Embryonic facial prominence (tissue), 1 donor: ENCODE results near the gene WT1.

Experiments
- DNase-seq: peaks from one replicate; pipeline ENCODE4 v3.0.0-alpha.2; 2016; ENCODE audit errors: extremely low spot score

The WT1 gene

GRCh38 chr11:32421992-32422391 is 13.3 kb downstream of the WT1 start:
- DNase-seq, result no peak

GRCh38 chr11:32420937-32421901 is 14.1 kb downstream of the WT1 start:
- DNase-seq, result no peak

GRCh38 chr11:32420139-32420538 is 15.2 kb downstream of the WT1 start:
- DNase-seq, result no peak

GRCh38 chr11:32418836-32419235 is 16.5 kb downstream of the WT1 start:
- DNase-seq, result no peak

- no peak for DNase-seq
Measured at GRCh38 chr11:32417806-32418205, 17.5 kb downstream of the WT1 start.

- no peak for DNase-seq
Measured at GRCh38 chr11:32416301-32416700, 19.0 kb downstream of the WT1 start.

GRCh38 chr11:32414925-32415324 is 20.4 kb downstream of the WT1 start:
- DNase-seq, result no peak

- DNase-seq, result no peak
Measured at GRCh38 chr11:32411942-32412615, 23.3 kb downstream of the WT1 start.

- no peak for DNase-seq
Measured at GRCh38 chr11:32405592-32405991, 29.7 kb downstream of the WT1 start.

GRCh38 chr11:32402836-32403235 is 32.5 kb downstream of the WT1 start:
- no peak for DNase-seq

GRCh38 chr11:32400670-32401369 is 34.5 kb downstream of the WT1 start:
- no peak for DNase-seq

GRCh38 chr11:32400196-32400595 is 35.1 kb downstream of the WT1 start:
- DNase-seq, result no peak

- DNase-seq, result no peak
Measured at GRCh38 chr11:32396991-32397390, 38.3 kb downstream of the WT1 start.

GRCh38 chr11:32396331-32396730 is 39.0 kb downstream of the WT1 start:
- no peak for DNase-seq

- no peak for DNase-seq
Measured at GRCh38 chr11:32395127-32395526, 40.2 kb downstream of the WT1 start.

- no peak for DNase-seq
Measured at GRCh38 chr11:32392840-32393239, 42.5 kb downstream of the WT1 start.

GRCh38 chr11:32391956-32392553 is 43.3 kb downstream of the WT1 start:
- DNase-seq, result no peak

GRCh38 chr11:32391479-32391878 is 43.9 kb downstream of the WT1 start:
- no peak for DNase-seq

GRCh38 chr11:32390712-32391111 is 44.6 kb downstream of the WT1 start:
- no peak for DNase-seq

- DNase-seq, result no peak
Measured at GRCh38 chr11:32388871-32389770, 46.2 kb downstream of the WT1 start.

- no peak for DNase-seq
Measured at GRCh38 chr11:32388365-32388764, 47.0 kb downstream of the WT1 start.
